Esophagus mucosa (tissue), 1 donor: ENCODE measurements around the gene KCND3. TPM values are rescaled to one million over a fixed set of nuclear protein-coding genes. Genes with fewer than 3 reads are reported as not detected.
A peak's percentile ranks its signal among the peaks of the same experiment; 100 is the strongest.

Experiments used
- ATAC-seq: fragments of 200-7000 bp; cut with Tn5 transposase; one replicate; pipeline ENCODE4 v1.9.1; 2020
- total RNA-seq: library from RNA; stranded (reverse); gene quantifications from one replicate; pipeline ENCODE4 v1.2.4, GENCODE V29; 2023
- donor health status: DM: yes; HTN: yes; CAD: no.

KCND3 gene
- total RNA-seq, 1 donor from 2014 or later = 1.7 TPM

DNA sequence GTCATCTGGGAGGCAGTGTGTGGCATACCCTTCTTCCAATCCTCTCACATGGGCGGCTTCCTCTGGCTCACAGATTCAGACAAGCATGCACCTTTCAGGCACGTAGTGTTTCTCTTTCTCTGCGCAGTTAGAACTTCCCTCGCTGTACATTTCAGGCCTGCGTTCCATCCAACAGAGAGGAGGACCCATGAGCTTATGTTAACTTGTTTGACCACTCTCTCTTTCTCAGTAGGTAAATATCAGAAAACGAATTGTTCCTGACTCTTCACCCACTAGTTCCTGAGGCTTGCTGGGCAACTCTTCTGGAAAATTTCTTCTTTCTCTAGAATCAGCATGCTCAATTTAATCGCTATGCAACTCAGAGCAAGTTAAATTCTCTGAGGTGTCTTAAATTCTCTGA lies 148.3 kb downstream of the KCND3 start:
- no peak for ATAC-seq

DNA sequence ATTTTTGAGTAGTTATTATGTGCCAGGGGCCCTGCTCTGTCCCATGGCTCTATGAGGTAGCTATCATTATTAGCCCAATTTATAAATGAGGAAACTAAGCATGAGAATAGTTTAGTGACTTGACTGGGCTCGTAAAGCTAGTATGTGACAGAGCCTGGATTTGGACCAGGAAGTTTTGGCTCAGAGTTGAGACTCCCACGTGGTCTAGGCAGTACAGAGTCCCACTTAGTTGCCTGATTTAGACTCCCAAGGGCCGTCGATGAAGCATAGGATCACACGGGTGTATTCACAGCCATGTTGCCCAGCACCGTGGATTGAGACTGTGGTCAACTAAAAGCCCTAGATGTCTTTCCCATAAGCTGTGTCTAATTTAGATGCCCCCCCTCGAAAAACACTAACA lies 152.1 kb downstream of the KCND3 start:
- ATAC-seq = no peak

DNA sequence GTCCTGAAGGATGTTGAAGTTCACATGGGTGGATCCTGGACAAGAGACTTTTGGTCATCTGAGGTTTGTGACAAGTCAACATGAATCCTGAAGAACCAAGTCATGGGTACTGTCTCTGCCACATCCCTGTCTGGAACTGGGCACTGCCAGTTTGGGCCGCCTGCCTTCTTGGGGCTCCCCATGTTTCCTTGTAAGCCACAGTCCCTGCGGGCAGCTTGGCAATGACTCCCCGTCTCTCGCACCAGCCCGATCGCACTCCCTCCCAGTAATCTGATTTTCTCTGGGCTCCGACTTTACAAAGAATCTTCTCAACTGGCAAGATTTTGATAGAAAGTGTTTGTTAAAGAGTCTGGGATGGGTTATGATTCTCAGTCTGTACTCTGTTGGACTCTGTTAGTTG lies 153.4 kb downstream of the KCND3 start:
- no peak for ATAC-seq

DNA sequence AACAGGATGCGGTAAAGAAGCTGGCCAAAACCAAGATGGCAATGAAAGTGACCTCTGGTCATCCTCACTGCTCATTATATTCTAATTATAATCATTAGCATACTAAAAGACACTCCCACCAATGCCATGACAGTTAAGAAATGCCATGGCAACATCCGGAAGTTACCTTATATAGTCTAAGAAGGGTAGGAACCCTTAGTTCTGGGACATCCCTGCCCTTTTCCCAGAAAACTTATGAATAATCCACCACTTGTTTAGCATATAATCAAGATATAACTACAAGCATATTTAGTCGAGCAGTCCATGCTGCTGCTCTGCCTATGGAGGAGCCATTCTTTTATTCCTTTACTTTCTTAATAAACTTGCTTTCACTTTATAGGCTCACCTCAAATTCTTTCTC lies 154.0 kb downstream of the KCND3 start:
- no peak for ATAC-seq

DNA sequence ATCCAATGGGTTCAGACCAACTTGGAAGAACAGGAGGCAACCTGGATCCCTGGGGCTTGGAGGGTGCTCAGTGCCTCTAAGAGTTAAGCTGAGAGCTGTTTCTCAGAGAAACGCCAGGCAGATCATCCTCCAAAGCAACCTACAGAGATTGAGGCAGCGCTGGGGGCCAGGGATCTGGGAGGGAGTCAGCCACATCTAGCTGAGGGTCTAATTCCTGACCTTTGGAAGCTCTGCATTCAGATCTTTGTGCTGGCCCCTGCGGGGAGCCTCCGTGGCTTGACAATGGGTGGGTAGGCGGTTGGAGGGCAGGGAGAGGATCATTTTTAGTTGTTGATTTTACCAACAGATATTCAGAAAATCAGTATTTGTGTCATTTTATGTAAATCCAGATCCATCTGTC lies 154.5 kb downstream of the KCND3 start:
- ATAC-seq = no peak

DNA sequence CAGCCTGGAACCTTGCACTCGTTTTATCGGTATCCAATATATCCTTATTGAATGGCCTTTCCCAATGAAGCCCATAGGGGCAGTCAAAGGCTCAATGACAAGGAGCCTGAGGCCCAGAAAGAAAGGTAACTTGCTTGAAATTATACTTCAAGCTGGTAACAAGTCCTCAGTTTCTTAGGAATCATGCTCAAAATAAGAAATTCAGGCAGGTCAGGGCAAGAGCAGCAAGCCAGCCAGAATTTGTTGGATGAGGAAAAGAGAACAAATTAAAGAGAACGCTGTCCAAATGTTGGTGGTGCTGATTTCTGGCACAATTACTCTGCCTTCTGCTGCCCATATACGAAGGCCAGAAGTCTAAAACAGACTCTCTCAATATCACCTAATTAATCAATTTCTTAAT lies 156.1 kb downstream of the KCND3 start:
- no peak for ATAC-seq

DNA sequence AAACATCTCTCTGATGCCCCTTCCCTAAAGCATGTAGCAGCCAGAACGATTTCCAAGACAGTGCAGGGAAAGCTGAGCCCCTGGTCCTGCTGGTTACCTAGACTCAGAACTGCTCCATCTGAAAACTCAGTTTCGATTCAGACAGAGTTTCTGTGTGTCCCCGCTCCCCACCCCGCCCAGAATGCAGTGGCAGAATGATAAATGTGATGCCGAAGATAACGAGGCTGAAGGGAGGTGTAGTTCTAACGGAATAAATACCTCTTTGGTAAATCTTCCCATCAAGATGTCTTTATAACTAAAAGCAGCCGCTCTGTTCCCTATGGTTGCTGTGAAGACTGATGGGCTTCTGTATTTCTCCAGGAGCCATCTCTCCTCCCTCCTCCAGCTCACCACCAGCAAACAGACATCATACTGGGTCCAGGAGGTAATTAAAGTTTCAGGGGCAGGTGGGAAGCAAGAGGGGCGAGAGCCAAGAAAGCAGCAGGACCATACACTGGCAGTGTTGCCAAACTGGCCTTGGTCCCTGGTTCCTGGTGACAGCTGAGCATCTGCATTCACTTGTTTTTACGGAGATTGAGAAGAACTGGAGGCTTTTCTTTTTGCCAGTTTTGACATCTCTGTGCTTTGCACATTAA lies 156.8 kb downstream of the KCND3 start:
- no peak for ATAC-seq

DNA sequence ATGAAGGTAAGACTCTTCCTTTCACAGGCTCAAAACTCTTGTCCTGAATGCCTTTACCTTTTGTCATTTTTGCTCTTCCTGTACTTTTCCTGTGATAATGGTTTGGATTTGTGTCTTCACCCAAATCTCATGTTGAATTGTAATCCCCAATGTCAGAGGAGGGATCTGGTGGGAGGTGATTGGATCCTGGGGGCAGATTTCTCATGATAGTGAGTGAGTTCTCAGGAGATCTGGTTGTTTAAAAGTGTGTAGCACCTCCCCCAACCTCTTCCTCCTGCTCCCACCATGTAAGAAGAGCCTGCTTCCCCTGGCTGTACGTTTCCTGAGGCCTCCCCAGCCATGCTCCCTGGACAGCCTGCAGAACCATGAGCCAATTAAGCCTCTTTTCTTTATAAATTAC lies 158.3 kb downstream of the KCND3 start:
- no peak for ATAC-seq

DNA sequence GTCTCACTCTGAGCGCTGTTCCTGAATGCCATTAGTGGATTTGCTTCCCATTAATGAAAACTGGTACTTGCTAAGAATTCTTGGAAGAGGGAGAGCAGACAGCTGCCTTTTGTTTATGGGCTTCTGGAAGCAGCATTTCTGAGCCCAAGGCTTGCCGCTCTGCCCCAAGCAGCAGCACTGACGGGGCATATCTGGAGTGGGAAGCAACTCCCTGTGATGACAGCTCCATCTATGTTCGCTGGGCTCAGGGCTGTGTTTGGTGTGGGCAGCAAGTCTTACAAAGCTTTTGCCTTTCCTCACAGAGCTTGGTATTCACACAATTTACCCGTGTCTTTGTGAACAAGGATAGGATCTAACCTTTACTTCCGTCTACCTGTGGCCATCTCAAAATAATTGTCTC lies 161.5 kb downstream of the KCND3 start:
- no peak for ATAC-seq

DNA sequence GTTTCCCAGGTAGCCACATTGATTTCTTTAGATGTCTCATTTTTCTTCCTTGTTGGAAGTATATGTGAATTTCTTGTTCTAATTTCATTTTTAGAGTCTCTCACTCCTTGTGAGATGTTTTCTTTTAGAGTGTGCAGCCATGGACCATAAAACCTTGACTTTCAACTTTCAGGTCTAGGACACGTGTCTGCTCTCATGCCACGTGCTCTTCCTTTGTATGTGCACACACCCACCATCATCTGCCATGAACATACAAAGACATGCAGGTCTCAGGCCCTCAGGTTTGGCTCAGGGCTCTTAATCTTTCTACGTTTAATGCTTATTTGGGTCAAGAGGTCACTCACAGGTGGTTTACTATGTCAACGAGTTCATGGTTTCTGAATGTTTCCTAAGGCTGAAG lies 163.2 kb downstream of the KCND3 start:
- no peak for ATAC-seq

DNA sequence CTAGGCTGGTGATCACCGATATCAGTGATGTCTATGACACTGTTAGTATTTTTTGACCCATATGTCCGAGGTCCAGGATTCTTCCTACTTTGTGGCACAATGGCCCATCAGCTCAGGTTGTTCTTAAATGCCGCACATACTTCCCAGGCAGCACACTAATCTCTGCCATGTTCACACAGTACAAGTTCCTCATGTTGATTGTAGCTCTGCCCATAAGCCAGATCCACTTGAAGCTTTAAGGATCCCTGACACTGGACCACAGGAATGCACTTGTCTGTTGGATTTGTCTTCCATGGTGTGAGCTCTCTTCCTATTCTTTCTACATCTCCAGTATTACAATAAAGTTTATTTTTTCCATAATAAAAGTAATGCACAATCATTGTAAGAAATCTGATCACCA lies 164.3 kb downstream of the KCND3 start:
- ATAC-seq = no peak

DNA sequence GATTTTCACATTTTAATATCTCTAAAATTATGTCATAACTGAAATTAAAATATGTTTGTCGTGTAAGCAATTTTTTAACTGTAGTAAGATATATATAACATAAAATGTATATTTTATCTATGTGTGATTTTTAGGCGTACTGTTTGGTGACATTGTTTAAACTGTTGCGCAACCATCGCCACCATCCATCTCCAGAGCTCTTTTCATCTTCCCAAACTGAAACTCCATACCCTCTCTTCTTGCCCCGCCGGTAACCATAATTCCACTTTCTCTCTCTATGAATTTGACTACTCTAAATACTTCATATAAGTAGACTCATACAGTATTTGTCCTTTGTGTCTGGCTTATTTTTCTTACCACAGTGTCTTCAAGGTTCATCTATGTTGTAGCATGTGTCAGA lies 167.3 kb downstream of the KCND3 start:
- no peak for ATAC-seq

DNA sequence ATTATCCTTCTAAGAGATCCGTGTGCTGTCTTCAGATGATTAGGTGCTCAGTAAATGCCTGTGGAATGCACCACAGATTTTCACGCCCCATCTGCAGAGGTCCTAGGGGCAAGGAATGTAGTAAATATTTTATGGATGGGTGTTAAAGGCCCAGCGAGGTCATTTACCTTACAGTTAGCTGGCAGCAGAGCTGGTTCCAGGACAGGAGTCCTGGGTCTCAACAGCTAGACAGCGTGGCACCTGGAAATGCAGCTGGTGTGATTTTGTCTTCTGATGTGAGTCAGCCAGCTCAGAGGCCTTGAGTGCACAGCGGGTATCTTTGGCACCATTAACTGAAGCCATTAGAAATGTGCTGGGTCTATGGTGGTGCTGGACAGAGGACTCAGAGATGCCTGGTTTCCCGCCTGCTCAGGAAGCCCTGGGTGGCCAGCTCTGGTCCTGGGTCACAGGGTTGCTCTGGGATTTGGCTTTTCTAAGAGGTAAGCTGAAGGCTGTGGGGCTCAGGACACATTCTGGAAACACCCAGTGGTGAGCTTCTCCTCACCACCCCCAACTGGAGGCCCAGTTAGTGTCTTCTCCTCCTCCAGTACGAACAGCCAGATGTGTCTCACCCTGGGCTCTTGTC lies 168.2 kb downstream of the KCND3 start:
- ATAC-seq = no peak

DNA sequence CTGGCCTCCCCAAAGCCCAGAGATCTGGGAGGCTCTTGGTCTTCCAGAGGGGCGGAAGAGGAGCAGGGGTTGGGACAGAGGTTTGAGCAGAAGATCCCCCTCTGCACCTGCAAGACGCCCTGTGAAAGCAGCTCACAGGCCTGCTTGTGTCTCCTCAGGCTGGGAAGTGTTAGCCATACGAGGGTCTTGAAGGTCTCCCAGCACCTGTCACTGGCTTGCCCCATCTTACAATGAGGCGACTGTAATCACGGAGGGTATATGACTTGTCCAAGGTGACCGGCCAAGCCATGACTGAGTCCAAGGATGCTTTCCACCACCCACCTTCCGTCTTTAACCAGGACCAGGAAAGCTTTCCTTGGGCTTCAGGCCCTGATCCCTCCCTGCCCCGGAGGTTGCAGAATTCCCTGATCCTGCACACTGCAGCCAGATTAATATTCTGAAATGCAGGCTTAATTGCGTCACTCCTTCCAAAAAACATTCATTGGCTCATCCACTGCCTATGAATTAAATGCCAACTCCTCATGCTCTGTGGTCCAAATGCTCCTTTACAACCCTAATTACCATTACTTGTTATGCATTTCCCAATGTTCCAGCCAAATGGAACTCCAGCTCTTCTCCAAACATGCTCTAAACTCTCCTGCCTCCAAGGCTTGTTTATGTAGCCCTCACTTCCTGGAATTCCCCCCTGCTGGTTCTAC lies 169.8 kb downstream of the KCND3 start:
- ATAC-seq = no peak

DNA sequence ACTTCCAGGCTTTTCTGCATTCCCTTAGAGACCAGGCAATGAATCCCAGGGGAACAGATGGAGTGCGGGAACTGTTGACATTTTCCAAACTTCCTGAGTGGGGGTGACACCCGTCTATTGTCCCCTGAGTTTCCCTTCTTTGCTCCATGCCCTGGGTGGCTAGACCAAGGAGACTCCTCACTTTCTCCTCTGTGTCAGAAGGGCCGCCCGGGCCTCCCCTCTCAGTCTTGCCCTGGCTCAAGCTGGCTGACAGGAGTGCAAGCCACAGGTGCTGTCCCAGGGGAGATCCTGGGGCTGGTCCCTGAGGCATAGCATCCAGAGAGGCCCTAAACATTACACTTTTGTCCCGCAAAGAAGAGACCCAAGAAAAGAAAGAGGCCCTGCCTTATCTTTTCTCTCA lies 170.9 kb downstream of the KCND3 start:
- no peak for ATAC-seq

DNA sequence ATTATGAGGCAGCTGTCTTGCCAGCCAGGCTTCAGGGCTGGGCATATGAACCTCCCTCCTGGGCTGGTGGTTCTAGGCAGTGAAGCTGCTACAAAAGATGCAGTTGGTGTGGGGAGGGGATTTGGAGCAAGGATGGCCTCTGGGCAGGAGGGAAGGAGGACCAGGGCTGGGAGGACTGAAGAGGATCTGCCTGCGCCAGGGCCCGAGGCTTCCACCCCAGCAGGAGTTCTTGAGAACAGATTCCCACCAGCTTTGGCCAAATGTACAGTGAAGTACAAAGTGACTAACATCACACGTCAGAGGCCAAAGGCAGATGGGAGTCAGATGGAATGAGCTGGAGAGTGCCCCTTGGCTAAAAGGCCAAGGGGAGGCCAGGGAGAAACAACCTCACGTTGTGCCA lies 171.4 kb downstream of the KCND3 start:
- no peak for ATAC-seq

DNA sequence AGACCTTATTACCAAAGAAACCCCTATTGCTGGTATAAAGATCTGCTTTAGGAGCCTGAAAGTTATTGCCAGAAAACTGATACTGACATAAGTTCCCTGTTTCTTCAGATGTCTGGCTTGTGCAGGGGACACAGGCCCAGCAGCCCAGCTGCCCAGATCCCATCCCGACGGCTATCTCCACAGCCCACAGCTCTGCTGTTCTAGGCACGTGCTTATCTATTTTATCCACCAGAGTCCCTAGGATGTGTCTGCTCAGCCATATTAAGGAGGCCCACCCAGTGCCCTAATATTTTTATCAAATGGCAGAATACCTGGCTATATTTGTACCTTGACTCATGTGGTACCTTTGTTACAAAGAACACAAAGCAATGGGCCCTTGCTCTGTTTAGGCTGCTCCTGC lies 174.8 kb downstream of the KCND3 start:
- ATAC-seq = no peak

DNA sequence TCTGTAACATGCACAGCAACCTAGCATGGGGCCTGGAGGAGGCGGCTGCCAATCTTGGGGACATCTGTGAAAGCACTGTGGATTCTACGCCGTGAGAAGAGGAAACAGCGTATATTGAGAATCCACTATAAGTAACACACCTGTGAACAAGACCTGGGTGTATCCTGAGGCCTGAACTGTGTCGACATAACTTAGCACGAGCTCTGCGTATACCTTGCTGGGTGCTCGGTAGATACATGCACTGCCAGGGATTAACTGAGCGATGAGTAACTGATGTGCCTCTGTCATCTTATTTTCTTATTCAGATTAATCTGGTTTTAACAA lies 175.2 kb downstream of the KCND3 start:
- ATAC-seq = peak; percentile 80

DNA sequence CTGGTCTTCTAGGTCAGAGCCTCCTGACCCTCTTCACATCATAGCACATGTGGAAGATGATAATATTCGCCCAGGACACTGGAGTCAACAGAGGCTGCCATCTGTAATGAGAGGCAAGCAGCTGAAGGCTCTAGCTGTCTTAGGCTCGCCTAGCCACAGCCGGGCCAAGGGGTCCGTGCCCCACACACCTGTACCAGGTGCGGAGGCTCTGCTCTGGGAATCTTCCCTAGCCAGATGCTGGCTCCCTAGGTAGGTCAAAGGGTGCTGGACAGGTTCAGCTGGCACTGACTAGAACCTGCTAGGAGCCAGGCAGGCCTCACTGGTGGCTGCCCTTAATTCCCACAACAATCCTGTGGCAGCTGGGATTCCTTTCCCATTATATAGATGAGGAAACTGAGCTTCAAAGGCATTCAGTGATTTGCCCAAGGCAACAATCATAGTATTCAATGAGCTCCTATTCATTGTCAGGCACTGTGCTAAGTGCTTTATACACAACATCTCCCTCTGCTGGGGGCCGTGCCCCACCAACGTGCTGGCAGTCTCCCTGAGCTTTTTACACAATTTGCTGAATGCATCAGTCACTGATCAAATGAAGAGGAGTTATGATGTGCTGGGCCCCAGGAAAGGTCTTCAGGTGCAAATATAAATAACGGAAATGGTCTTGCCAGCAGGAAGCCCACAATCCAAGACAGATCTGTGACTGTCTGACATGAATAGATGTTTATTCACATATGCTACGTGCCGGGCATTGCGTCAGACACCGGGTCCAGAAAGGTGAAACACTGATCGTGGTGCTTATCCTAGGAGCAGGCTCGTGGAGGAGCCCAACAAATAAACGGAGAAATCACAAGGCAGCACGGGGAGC lies 175.8 kb downstream of the KCND3 start:
- ATAC-seq = no peak

DNA sequence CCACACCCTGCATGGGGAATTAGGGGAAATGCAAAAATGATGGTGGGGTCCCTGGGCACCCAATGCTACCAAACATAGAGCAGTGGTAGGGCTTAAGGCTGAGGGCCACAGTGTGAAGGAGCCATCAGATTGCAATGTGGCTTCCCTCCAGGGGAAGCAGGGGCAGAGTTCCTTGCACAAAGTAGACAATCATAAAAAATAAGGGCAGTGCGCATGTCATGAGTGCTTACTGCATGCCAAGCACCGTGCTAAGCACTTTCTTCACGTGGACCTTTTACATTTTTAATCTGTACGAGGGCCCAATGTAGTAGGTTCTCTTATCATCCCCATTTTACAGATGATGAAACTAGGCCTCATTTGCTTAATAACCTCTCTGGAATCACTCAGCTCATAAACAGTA lies 177.2 kb downstream of the KCND3 start:
- no peak for ATAC-seq

DNA sequence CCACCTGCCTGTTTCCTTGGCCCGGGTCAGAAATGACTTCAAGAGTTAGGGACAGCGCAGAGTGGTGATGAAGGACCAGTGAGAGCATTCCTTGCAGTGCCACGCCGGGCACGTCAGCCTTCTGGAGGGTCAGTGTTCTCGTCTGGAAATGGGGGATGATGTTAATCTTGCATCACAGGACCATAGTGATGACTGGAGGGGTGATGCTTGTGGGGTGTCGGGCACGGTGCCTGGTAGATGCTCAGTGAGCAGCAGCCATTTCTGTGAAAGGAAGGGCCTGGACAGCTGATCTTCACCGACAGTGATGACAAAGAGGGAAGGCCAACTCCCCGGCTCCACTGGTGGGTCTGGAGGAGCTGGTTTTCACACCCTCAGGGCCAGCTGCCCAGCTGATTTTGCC lies 177.6 kb downstream of the KCND3 start:
- ATAC-seq = peak; percentile 15

DNA sequence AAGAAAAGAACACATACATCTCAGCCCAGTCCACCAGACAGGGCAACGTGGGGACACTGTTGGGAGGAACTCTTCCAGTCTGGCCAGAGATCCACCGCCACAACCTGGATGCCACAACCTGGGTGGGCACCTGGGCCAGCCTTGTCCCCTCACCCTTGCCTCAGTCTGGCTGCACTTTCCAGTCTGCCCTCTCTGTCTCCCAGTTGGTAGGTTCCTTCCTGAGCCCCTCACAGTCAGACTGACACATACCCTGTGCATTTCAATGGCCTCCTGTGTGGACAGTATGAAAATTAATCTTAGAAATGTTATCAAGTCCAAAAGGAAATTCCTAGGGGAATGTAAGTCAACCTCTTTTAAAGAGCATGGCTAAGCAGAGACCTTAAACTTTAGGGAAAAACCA lies 184.2 kb downstream of the KCND3 start:
- no peak for ATAC-seq

DNA sequence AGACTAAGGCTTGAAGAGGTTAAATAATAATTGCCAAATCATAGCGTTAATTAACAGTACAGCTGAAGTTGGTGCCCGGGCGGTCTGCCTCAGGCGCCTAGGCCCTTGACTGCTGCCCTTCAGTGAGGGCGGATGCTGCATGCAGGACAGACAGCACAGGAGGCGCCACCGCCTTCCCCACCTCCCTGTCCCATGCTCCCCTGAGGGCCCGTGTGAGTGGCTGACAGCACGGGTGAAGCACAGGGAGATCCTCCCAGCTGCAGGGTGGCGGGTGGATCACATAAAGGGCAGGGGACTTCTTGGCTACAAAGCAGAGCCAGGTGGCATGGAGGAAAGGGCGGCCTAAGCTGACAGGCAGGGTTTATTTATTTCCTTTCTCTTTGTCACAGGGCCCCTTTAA lies 184.7 kb downstream of the KCND3 start:
- no peak for ATAC-seq

DNA sequence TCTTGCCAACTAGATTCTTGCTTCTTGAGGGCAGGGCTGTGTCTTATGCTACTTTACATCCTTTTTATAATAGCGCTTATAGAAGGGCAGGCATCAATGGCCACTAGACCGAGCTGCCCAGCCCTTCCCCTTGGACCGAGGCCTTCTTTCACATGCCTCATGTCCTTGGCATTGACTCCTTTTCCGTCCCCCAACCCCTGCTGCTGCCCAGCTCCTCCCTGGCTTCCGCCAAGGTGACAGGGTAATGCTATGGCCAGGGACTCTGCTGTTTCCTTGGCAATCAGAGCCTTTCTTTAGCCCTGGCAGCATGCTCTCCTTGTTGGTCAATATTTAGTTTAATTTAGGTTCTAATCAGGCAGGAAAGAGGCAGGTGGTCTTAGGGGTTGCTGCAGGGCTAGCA lies 185.5 kb downstream of the KCND3 start:
- no peak for ATAC-seq
